ENCODE results near the gene ACSF2.

The ACSF2 gene

GRCh38 chr17:50451943-50452629 is 26.1 kb downstream of the ACSF2 start:
- peak overlapping the region; percentile 81 to 85 for H3K27ac ChIP-seq (ENCODE audit: low read depth in 2 of 2, low read length in 2 of 2)
- peaks cover 7 to 14% of the 10 kb centered on the region in 2 donors for H3K36me3 ChIP-seq (ENCODE audit: control insufficient read depth in 2 of 2, insufficient read depth in 2 of 2, low read length in 2 of 2)
- peak overlapping the region in 1 of 2 donors; percentile 7 for H3K9ac ChIP-seq (ENCODE audit: low read depth in 1 of 2, low read length in 2 of 2)
- peaks cover 29 to 36% of the 10 kb centered on the region in 2 donors for H3K4me1 ChIP-seq (ENCODE audit: control insufficient read depth in 2 of 2, insufficient read depth in 2 of 2, low read length in 2 of 2)
- peak overlapping the region in 1 of 2 donors; percentile 20 for H3K4me3 ChIP-seq (ENCODE audit: low read length in 2 of 2)
- no peaks in the 10 kb centered on the region for H3K27me3 ChIP-seq (ENCODE audit: control insufficient read depth in 2 of 2, insufficient read depth in 2 of 2, low read length in 2 of 2)
- H3K9me3 ChIP-seq (ENCODE audit: control insufficient read depth in 2 of 2, low read length in 2 of 2), result no peaks in the 10 kb centered on the region

GRCh38 chr17:50452630-50453300 is 26.7 kb downstream of the ACSF2 start:
- H3K4me3 ChIP-seq (ENCODE audit: low read length in 2 of 2), result peak overlapping the region in 1 of 2 donors; percentile 20
- peak overlapping the region in 1 of 2 donors; percentile 7 for H3K9ac ChIP-seq (ENCODE audit: low read depth in 1 of 2, low read length in 2 of 2)
- H3K36me3 ChIP-seq (ENCODE audit: control insufficient read depth in 2 of 2, insufficient read depth in 2 of 2, low read length in 2 of 2), result peaks cover 7 to 14% of the 10 kb centered on the region in 2 donors
- H3K9me3 ChIP-seq (ENCODE audit: control insufficient read depth in 2 of 2, low read length in 2 of 2), result no peaks in the 10 kb centered on the region
- H3K27ac ChIP-seq (ENCODE audit: low read depth in 2 of 2, low read length in 2 of 2), result peak overlapping the region; percentile 81 to 85
- peaks cover 27 to 32% of the 10 kb centered on the region in 2 donors for H3K4me1 ChIP-seq (ENCODE audit: control insufficient read depth in 2 of 2, insufficient read depth in 2 of 2, low read length in 2 of 2)
- H3K27me3 ChIP-seq (ENCODE audit: control insufficient read depth in 2 of 2, insufficient read depth in 2 of 2, low read length in 2 of 2), result no peaks in the 10 kb centered on the region

GRCh38 chr17:50453901-50454300 is 27.9 kb downstream of the ACSF2 start:
- Histone ChIP-seq H3K9me3 (ENCODE audit: control insufficient read depth in 2 of 2, low read length in 2 of 2) (no peaks in the 10 kb centered on the region), H3K27me3 (ENCODE audit: control insufficient read depth in 2 of 2, insufficient read depth in 2 of 2, low read length in 2 of 2) (no peaks in the 10 kb centered on the region), H3K27ac (ENCODE audit: low read depth in 2 of 2, low read length in 2 of 2) (peak overlapping the region in 1 of 2 donors; percentile 85), H3K4me3 (ENCODE audit: low read length in 2 of 2) (no peak overlapping the region), H3K9ac (ENCODE audit: low read depth in 1 of 2, low read length in 2 of 2) (no peak overlapping the region), H3K36me3 (ENCODE audit: control insufficient read depth in 2 of 2, insufficient read depth in 2 of 2, low read length in 2 of 2) (peaks cover 5 to 10% of the 10 kb centered on the region in 2 donors), H3K4me1 (ENCODE audit: control insufficient read depth in 2 of 2, insufficient read depth in 2 of 2, low read length in 2 of 2) (peaks cover 21 to 31% of the 10 kb centered on the region in 2 donors)

GRCh38 chr17:50457621-50458020 is 31.6 kb downstream of the ACSF2 start:
- H3K27ac ChIP-seq (ENCODE audit: low read depth in 2 of 2, low read length in 2 of 2), result peak overlapping the region in 1 of 2 donors; percentile 2

GRCh38 chr17:50458270-50458669 is 32.3 kb downstream of the ACSF2 start:
- no peaks in the 10 kb centered on the region for H3K9me3 ChIP-seq (ENCODE audit: control insufficient read depth in 2 of 2, low read length in 2 of 2)
- peaks cover 8 to 21% of the 10 kb centered on the region in 2 donors for H3K4me1 ChIP-seq (ENCODE audit: control insufficient read depth in 2 of 2, insufficient read depth in 2 of 2, low read length in 2 of 2)
- H3K4me3 ChIP-seq (ENCODE audit: low read length in 2 of 2), result no peak overlapping the region
- peak overlapping the region; percentile 3 to 59 for H3K27ac ChIP-seq (ENCODE audit: low read depth in 2 of 2, low read length in 2 of 2)
- H3K9ac ChIP-seq (ENCODE audit: low read depth in 1 of 2, low read length in 2 of 2), result no peak overlapping the region
- peaks cover 17 to 30% of the 10 kb centered on the region in 2 donors for H3K36me3 ChIP-seq (ENCODE audit: control insufficient read depth in 2 of 2, insufficient read depth in 2 of 2, low read length in 2 of 2)
- H3K27me3 ChIP-seq (ENCODE audit: control insufficient read depth in 2 of 2, insufficient read depth in 2 of 2, low read length in 2 of 2), result no peaks in the 10 kb centered on the region

More at GRCh38 chr17:50457621-50458020, 31.6 kb downstream of the ACSF2 start:
- Histone ChIP-seq H3K9me3 (ENCODE audit: control insufficient read depth in 2 of 2, low read length in 2 of 2) (no peaks in the 10 kb centered on the region), H3K27me3 (ENCODE audit: control insufficient read depth in 2 of 2, insufficient read depth in 2 of 2, low read length in 2 of 2) (no peaks in the 10 kb centered on the region), H3K4me1 (ENCODE audit: control insufficient read depth in 2 of 2, insufficient read depth in 2 of 2, low read length in 2 of 2) (peaks cover 13 to 26% of the 10 kb centered on the region in 2 donors), H3K36me3 (ENCODE audit: control insufficient read depth in 2 of 2, insufficient read depth in 2 of 2, low read length in 2 of 2) (peaks cover 11 to 27% of the 10 kb centered on the region in 2 donors), H3K9ac (ENCODE audit: low read depth in 1 of 2, low read length in 2 of 2) (no peak overlapping the region), H3K4me3 (ENCODE audit: low read length in 2 of 2) (no peak overlapping the region)

GRCh38 chr17:50458701-50459676 is 33.0 kb downstream of the ACSF2 start:
- H3K27me3 ChIP-seq (ENCODE audit: control insufficient read depth in 2 of 2, insufficient read depth in 2 of 2, low read length in 2 of 2), result no peaks in the 10 kb centered on the region
- peak overlapping the region; percentile 3 to 59 for H3K27ac ChIP-seq (ENCODE audit: low read depth in 2 of 2, low read length in 2 of 2)
- H3K9me3 ChIP-seq (ENCODE audit: control insufficient read depth in 2 of 2, low read length in 2 of 2), result no peaks in the 10 kb centered on the region
- H3K9ac ChIP-seq (ENCODE audit: low read depth in 1 of 2, low read length in 2 of 2), result no peak overlapping the region
- no peak overlapping the region for H3K4me3 ChIP-seq (ENCODE audit: low read length in 2 of 2)
- peaks cover 18 to 33% of the 10 kb centered on the region in 2 donors for H3K36me3 ChIP-seq (ENCODE audit: control insufficient read depth in 2 of 2, insufficient read depth in 2 of 2, low read length in 2 of 2)
- H3K4me1 ChIP-seq (ENCODE audit: control insufficient read depth in 2 of 2, insufficient read depth in 2 of 2, low read length in 2 of 2), result peaks cover 4 to 15% of the 10 kb centered on the region in 2 donors

- Histone ChIP-seq H3K36me3 (ENCODE audit: control insufficient read depth in 2 of 2, insufficient read depth in 2 of 2, low read length in 2 of 2) (peaks cover 20 to 33% of the 10 kb centered on the region in 2 donors), H3K4me1 (ENCODE audit: control insufficient read depth in 2 of 2, insufficient read depth in 2 of 2, low read length in 2 of 2) (peaks cover 4 to 14% of the 10 kb centered on the region in 2 donors), H3K9ac (ENCODE audit: low read depth in 1 of 2, low read length in 2 of 2) (no peak overlapping the region), H3K27me3 (ENCODE audit: control insufficient read depth in 2 of 2, insufficient read depth in 2 of 2, low read length in 2 of 2) (no peaks in the 10 kb centered on the region), H3K4me3 (ENCODE audit: low read length in 2 of 2) (no peak overlapping the region), H3K27ac (ENCODE audit: low read depth in 2 of 2, low read length in 2 of 2) (no peak overlapping the region), H3K9me3 (ENCODE audit: control insufficient read depth in 2 of 2, low read length in 2 of 2) (no peaks in the 10 kb centered on the region)
Observed at GRCh38 chr17:50459756-50460155, 33.7 kb downstream of the ACSF2 start.

- no peaks in the 10 kb centered on the region for H3K9me3 ChIP-seq (ENCODE audit: control insufficient read depth in 2 of 2, low read length in 2 of 2)
- no peak overlapping the region for H3K4me3 ChIP-seq (ENCODE audit: low read length in 2 of 2)
- no peak overlapping the region for H3K9ac ChIP-seq (ENCODE audit: low read depth in 1 of 2, low read length in 2 of 2)
- no peak overlapping the region for H3K27ac ChIP-seq (ENCODE audit: low read depth in 2 of 2, low read length in 2 of 2)
- H3K4me1 ChIP-seq (ENCODE audit: control insufficient read depth in 2 of 2, insufficient read depth in 2 of 2, low read length in 2 of 2), result peaks cover 4 to 16% of the 10 kb centered on the region in 2 donors
- H3K36me3 ChIP-seq (ENCODE audit: control insufficient read depth in 2 of 2, insufficient read depth in 2 of 2, low read length in 2 of 2), result peaks cover 18 to 30% of the 10 kb centered on the region in 2 donors
- no peaks in the 10 kb centered on the region for H3K27me3 ChIP-seq (ENCODE audit: control insufficient read depth in 2 of 2, insufficient read depth in 2 of 2, low read length in 2 of 2)
Observed at GRCh38 chr17:50460831-50461526, 35.0 kb downstream of the ACSF2 start.

GRCh38 chr17:50461550-50462132 is 35.6 kb downstream of the ACSF2 start:
- no peak overlapping the region for H3K27ac ChIP-seq (ENCODE audit: low read depth in 2 of 2, low read length in 2 of 2)
- H3K36me3 ChIP-seq (ENCODE audit: control insufficient read depth in 2 of 2, insufficient read depth in 2 of 2, low read length in 2 of 2), result peaks cover 18 to 30% of the 10 kb centered on the region in 2 donors
- no peak overlapping the region for H3K9ac ChIP-seq (ENCODE audit: low read depth in 1 of 2, low read length in 2 of 2)
- no peaks in the 10 kb centered on the region for H3K9me3 ChIP-seq (ENCODE audit: control insufficient read depth in 2 of 2, low read length in 2 of 2)
- H3K27me3 ChIP-seq (ENCODE audit: control insufficient read depth in 2 of 2, insufficient read depth in 2 of 2, low read length in 2 of 2), result no peaks in the 10 kb centered on the region
- H3K4me3 ChIP-seq (ENCODE audit: low read length in 2 of 2), result no peak overlapping the region
- H3K4me1 ChIP-seq (ENCODE audit: control insufficient read depth in 2 of 2, insufficient read depth in 2 of 2, low read length in 2 of 2), result peaks cover 6 to 20% of the 10 kb centered on the region in 2 donors

Measured in mucosa of rectum (tissue), 2 donors.